ENCODE measurements around the gene TSPAN3. TPM values are rescaled to one million over a fixed set of nuclear protein-coding genes. Genes with fewer than 3 reads are reported as not detected.

TSPAN3 gene
- polyA plus RNA-seq (181 to 210 TPM (median 193 TPM) in 3 replicates), polyA minus RNA-seq (82.2 to 214 TPM (median 212 TPM) in 3 replicates)
- polyA plus RNA-seq (2011; ENCODE audit: low read depth) = 43.6 TPM
- polyA plus RNA-seq (2011; cell fraction: cytosol; rRNA removed) = 163 and 250 TPM in 2 replicates
- polyA plus RNA-seq (2011; cell fraction: nucleus; rRNA removed) = 254 and 268 TPM in 2 replicates
- 83.8 and 110 TPM in 2 replicates for polyA plus RNA-seq (2012; ENCODE audit: low replicate concordance)
- 106 TPM for polyA minus RNA-seq (2011; cell fraction: cytosol; rRNA and poly(A)+ RNA removed)
- 82.9 and 145 TPM in 2 replicates for polyA minus RNA-seq (2011; cell fraction: nucleus; rRNA and poly(A)+ RNA removed)

- no peak for FAIRE-seq
- H2AFZ ChIP-seq (ENCODE audit: control insufficient read depth, low read length) = peak within 1 kb of the TSS; percentile 76
- peak within 1 kb of the TSS; percentile 91 for H3K4me2 ChIP-seq (ENCODE audit: control insufficient read depth, extremely low read depth, insufficient read depth, low read depth, low read length)
- H3K9ac ChIP-seq (ENCODE audit: control insufficient read depth, extremely low read depth, insufficient read depth, low read length) = peak within 1 kb of the TSS; percentile 76
- H3K36me3 ChIP-seq (ENCODE audit: control insufficient read depth in 2 of 2, extremely low read depth in 1 of 2, insufficient read depth in 2 of 2, low read length in 2 of 2) = no peaks in the 10 kb centered on the region
- H3K4me1 ChIP-seq (ENCODE audit: control insufficient read depth, extremely low read depth, insufficient read depth, low read length) = peaks cover 11% of the 10 kb centered on the region
- no peaks in the 10 kb centered on the region for H4K20me1 ChIP-seq (ENCODE audit: control insufficient read depth, extremely low read depth, insufficient read depth, low read length)
- no peaks in the 10 kb centered on the region for H3K9me3 ChIP-seq (ENCODE audit: control insufficient read depth, low read depth, low read length)
- H3K4me3 ChIP-seq (ENCODE audit: control insufficient read depth in 2 of 3, extremely low read depth in 1 of 3, insufficient read depth in 2 of 3, low read depth in 1 of 3, low read length in 3 of 3) = peak within 1 kb of the TSS; percentile 72 to 78 (median 73)
- TF ChIP-seq EZH2 (IDR thresholded peaks at IDR 0.05; ENCODE audit: low read length) = no peak
- TF ChIP-seq, protein P1, sequence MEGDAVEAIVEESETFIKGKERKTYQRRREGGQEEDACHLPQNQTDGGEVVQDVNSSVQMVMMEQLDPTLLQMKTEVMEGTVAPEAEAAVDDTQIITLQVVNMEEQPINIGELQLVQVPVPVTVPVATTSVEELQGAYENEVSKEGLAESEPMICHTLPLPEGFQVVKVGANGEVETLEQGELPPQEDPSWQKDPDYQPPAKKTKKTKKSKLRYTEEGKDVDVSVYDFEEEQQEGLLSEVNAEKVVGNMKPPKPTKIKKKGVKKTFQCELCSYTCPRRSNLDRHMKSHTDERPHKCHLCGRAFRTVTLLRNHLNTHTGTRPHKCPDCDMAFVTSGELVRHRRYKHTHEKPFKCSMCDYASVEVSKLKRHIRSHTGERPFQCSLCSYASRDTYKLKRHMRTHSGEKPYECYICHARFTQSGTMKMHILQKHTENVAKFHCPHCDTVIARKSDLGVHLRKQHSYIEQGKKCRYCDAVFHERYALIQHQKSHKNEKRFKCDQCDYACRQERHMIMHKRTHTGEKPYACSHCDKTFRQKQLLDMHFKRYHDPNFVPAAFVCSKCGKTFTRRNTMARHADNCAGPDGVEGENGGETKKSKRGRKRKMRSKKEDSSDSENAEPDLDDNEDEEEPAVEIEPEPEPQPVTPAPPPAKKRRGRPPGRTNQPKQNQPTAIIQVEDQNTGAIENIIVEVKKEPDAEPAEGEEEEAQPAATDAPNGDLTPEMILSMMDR (optimal IDR thresholded peaks at IDR 0.05 in 1 of 3, IDR thresholded peaks at IDR 0.05 in 1 of 3, conservative IDR thresholded peaks at IDR 0.05 in 1 of 3; ENCODE audit: extremely low read depth in 1 of 3, insufficient read depth in 2 of 3, low read length in 3 of 3) = no peak
- H3K27ac ChIP-seq (ENCODE audit: control insufficient read depth, insufficient read depth, low read length) = peak within 1 kb of the TSS; percentile 42
- no peaks in the 10 kb centered on the region for H3K9me1 ChIP-seq (ENCODE audit: control insufficient read depth, extremely low read depth, insufficient read depth, low read length)
- peak; percentile 23 for DNase-seq (ENCODE audit: low read depth, low spot score)
- H3K79me2 ChIP-seq (ENCODE audit: control insufficient read depth, insufficient read depth, low read length) = peaks cover 34% of the 10 kb centered on the region
- dilution Hi-C loops (cut with MboI; ENCODE audit: extremely low pct_ligation_motif_present, low sequenced_read_pairs) = no loop called here
- no peaks in the 10 kb centered on the region for H3K27me3 ChIP-seq (ENCODE audit: control insufficient read depth, extremely low read depth, insufficient read depth, low read length)
Observed at GRCh38 chr15:77070495-77071304, at the start of gene TSPAN3. TSS of gene TSPAN3 (minus strand) at chr15:77071109. CDS start at chr15:77070954, 155 bp downstream.

- H3K79me2 ChIP-seq (ENCODE audit: control insufficient read depth, insufficient read depth, low read length) = no peaks in the 10 kb centered on the region
- H3K27me3 ChIP-seq (ENCODE audit: control insufficient read depth, extremely low read depth, insufficient read depth, low read length) = no peaks in the 10 kb centered on the region
- H3K9me3 ChIP-seq (ENCODE audit: control insufficient read depth, low read depth, low read length) = no peaks in the 10 kb centered on the region
- no peaks in the 10 kb centered on the region for H4K20me1 ChIP-seq (ENCODE audit: control insufficient read depth, extremely low read depth, insufficient read depth, low read length)
- DNase-seq (ENCODE audit: low read depth, low spot score) = no peak
- no peaks in the 10 kb centered on the region for H3K36me3 ChIP-seq (ENCODE audit: control insufficient read depth in 2 of 2, extremely low read depth in 1 of 2, insufficient read depth in 2 of 2, low read length in 2 of 2)
- H3K4me1 ChIP-seq (ENCODE audit: control insufficient read depth, extremely low read depth, insufficient read depth, low read length) = no peaks in the 10 kb centered on the region
- TF ChIP-seq, protein P1 (optimal IDR thresholded peaks at IDR 0.05 in 1 of 3, IDR thresholded peaks at IDR 0.05 in 1 of 3, conservative IDR thresholded peaks at IDR 0.05 in 1 of 3; ENCODE audit: extremely low read depth in 1 of 3, insufficient read depth in 2 of 3, low read length in 3 of 3) = no peak
- no peak for TF ChIP-seq EZH2 (IDR thresholded peaks at IDR 0.05; ENCODE audit: low read length)
- H3K27ac ChIP-seq (ENCODE audit: control insufficient read depth, insufficient read depth, low read length) = no peak overlapping the region
- H2AFZ ChIP-seq (ENCODE audit: control insufficient read depth, low read length) = no peak overlapping the region
- no peak overlapping the region for H3K4me2 ChIP-seq (ENCODE audit: control insufficient read depth, extremely low read depth, insufficient read depth, low read depth, low read length)
- no peak for FAIRE-seq
- H3K9ac ChIP-seq (ENCODE audit: control insufficient read depth, extremely low read depth, insufficient read depth, low read length) = no peak overlapping the region
- dilution Hi-C loops (cut with MboI; ENCODE audit: extremely low pct_ligation_motif_present, low sequenced_read_pairs) = no loop called here
- H3K4me3 ChIP-seq (ENCODE audit: control insufficient read depth in 2 of 3, extremely low read depth in 1 of 3, insufficient read depth in 2 of 3, low read depth in 1 of 3, low read length in 3 of 3) = no peak overlapping the region
- H3K9me1 ChIP-seq (ENCODE audit: control insufficient read depth, extremely low read depth, insufficient read depth, low read length) = no peaks in the 10 kb centered on the region
Observed at GRCh38 chr15:77120576-77120975, 49.7 kb upstream of the TSPAN3 start.

All from keratinocyte (primary cell).